ENCODE measurements around the gene ZFP92. TPM values are rescaled to one million over a fixed set of nuclear protein-coding genes. Genes with fewer than 3 reads are reported as not detected.

ZFP92 gene
- total RNA-seq, 1 experiment from 2014 or later, result 0.16 TPM

DNA sequence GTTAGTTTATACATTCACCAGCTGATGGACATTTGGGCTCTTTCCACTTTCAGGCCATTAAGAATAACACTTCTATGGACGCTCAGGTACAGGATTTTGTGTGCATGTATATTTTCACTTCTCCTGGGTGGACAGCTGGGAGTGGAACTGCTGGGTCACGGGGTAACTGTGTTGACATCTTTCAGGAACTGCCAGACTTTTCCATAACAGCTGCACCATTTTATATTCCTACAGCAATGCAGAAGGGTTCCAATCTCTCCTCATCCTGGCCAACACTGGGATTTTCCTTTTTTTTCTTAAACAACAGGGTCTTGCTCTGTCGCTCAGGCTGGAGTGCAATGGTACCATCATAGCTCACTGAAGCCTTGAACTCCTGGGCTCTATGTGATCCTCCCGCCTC, 47.2 kb downstream of the ZFP92 start:
- Mint-ChIP-seq H3K27ac (ENCODE audit: unreplicated experiment) (no peak overlapping the region), H3K4me3 (ENCODE audit: unreplicated experiment) (no peak overlapping the region), H3K9me3 (ENCODE audit: unreplicated experiment) (no peaks in the 10 kb centered on the region), H3K4me1 (ENCODE audit: low read depth, unreplicated experiment) (no peaks in the 10 kb centered on the region), H3K27me3 (ENCODE audit: insufficient read depth, unreplicated experiment) (no peaks in the 10 kb centered on the region), H3K36me3 (ENCODE audit: insufficient read depth, unreplicated experiment) (peaks cover 23% of the 10 kb centered on the region)
- POLR2A ChIA-PET, result no interaction called here
- TF ChIP-seq, protein P1, sequence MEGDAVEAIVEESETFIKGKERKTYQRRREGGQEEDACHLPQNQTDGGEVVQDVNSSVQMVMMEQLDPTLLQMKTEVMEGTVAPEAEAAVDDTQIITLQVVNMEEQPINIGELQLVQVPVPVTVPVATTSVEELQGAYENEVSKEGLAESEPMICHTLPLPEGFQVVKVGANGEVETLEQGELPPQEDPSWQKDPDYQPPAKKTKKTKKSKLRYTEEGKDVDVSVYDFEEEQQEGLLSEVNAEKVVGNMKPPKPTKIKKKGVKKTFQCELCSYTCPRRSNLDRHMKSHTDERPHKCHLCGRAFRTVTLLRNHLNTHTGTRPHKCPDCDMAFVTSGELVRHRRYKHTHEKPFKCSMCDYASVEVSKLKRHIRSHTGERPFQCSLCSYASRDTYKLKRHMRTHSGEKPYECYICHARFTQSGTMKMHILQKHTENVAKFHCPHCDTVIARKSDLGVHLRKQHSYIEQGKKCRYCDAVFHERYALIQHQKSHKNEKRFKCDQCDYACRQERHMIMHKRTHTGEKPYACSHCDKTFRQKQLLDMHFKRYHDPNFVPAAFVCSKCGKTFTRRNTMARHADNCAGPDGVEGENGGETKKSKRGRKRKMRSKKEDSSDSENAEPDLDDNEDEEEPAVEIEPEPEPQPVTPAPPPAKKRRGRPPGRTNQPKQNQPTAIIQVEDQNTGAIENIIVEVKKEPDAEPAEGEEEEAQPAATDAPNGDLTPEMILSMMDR (IDR thresholded peaks at IDR 0.05; ENCODE audit: insufficient read depth in 1 of 2, low read depth in 1 of 2, low read length in 1 of 2, severe bottlenecking in 1 of 2, unreplicated experiment in 1 of 2), result no peak
- Histone ChIP-seq H3K9me3 (no peaks in the 10 kb centered on the region), H3K36me3 (ENCODE audit: control insufficient read depth, insufficient read depth, low read length) (no peaks in the 10 kb centered on the region), H3K4me3 (ENCODE audit: low read depth, low read length) (no peak overlapping the region), H3K4me1 (peaks cover 8% of the 10 kb centered on the region; the same call in 1 of the 2 replicates), H3K27me3 (replicated peaks; ENCODE audit: control insufficient read depth, insufficient read depth, low read length) (no peaks in the 10 kb centered on the region)
- no peak for DNase-seq
- no TSS peak for BruUV-seq (replicated peaks)
- CTCF ChIA-PET, result no interaction called here
- intact Hi-C loops (cut with micrococcal nuclease; ENCODE audit: unreplicated experiment), result no loop called here

DNA sequence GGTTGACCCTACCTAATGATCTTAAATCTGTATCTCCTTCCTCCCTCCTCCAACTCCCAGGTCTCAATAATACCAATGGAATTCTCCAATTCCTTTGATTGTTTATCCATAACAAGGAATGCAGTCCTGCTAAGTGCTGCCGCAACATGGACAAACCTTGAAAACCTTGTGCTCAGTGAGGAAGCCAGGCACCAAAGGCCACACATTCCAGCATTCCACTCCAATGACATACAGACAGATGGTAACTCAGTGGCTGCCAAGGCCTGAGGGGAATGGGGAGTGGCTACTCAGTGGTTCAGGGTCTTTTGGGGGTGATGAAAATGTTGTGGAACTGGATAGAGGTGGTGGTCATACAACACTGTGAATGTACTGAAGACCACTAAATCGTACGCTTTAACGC, 48.7 kb downstream of the ZFP92 start:
- peak overlapping the region; percentile 77 for H3K27ac Mint-ChIP-seq (ENCODE audit: unreplicated experiment)
- POLR2A ChIA-PET, result no interaction called here
- Histone ChIP-seq H3K4me3 (ENCODE audit: low read depth, low read length) (no peak overlapping the region), H3K36me3 (ENCODE audit: control insufficient read depth, insufficient read depth, low read length) (no peaks in the 10 kb centered on the region), H3K27me3 (replicated peaks; ENCODE audit: control insufficient read depth, insufficient read depth, low read length) (no peaks in the 10 kb centered on the region), H3K9me3 (no peaks in the 10 kb centered on the region), H3K4me1 (peaks cover 8% of the 10 kb centered on the region; the same call in 1 of the 2 replicates)
- intact Hi-C loops (cut with micrococcal nuclease; ENCODE audit: unreplicated experiment), result loop anchor here (2.0 kb wide), 1 partner anchor 47 kb away; no protein-coding TSS in a partner anchor
- H3K4me1 Mint-ChIP-seq (ENCODE audit: low read depth, unreplicated experiment), result no peaks in the 10 kb centered on the region
- no peak overlapping the region for H3K4me3 Mint-ChIP-seq (ENCODE audit: unreplicated experiment)
- H3K9me3 Mint-ChIP-seq (ENCODE audit: unreplicated experiment), result no peaks in the 10 kb centered on the region
- BruUV-seq (replicated peaks), result no TSS peak
- peak in 1 of 2 experiments; percentile 17 for DNase-seq
- peaks cover 23% of the 10 kb centered on the region for H3K36me3 Mint-ChIP-seq (ENCODE audit: insufficient read depth, unreplicated experiment)
- H3K27me3 Mint-ChIP-seq (ENCODE audit: insufficient read depth, unreplicated experiment), result no peaks in the 10 kb centered on the region
- TF ChIP-seq, protein P1 (IDR thresholded peaks at IDR 0.05; ENCODE audit: insufficient read depth in 1 of 2, low read depth in 1 of 2, low read length in 1 of 2, severe bottlenecking in 1 of 2, unreplicated experiment in 1 of 2), result no peak
- CTCF ChIA-PET, result interaction anchor here (1.5 to 1.8 kb wide), 2 partner anchors 13 to 47 kb away, joined by 4 to 23 read pairs; no protein-coding TSS in a partner anchor

DNA sequence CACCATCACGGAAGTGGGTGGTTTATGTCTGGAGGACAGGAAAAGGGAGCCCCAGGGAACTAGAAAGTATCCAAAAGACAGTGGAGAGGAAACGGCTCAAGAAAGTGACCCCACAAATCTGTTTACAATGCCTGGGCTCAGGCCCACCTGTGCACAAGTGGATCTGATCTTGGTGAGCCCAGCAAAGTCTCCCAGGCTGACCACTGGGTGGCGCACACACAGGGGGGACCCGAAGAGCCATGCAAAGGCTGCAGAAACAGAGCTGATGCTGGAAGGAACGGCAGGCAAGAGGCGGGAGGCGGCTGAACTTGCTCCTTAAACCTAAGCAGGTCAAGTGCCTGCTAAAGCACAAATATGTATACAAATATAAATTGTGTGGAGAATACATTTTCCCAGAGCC, 49.6 kb downstream of the ZFP92 start:
- H3K27me3 ChIP-seq (replicated peaks; ENCODE audit: control insufficient read depth, insufficient read depth, low read length), result no peaks in the 10 kb centered on the region
- Mint-ChIP-seq H3K4me3 (ENCODE audit: unreplicated experiment) (no peak overlapping the region), H3K9me3 (ENCODE audit: unreplicated experiment) (no peaks in the 10 kb centered on the region), H3K27me3 (ENCODE audit: insufficient read depth, unreplicated experiment) (no peaks in the 10 kb centered on the region), H3K27ac (ENCODE audit: unreplicated experiment) (no peak overlapping the region), H3K4me1 (ENCODE audit: low read depth, unreplicated experiment) (no peaks in the 10 kb centered on the region), H3K36me3 (ENCODE audit: insufficient read depth, unreplicated experiment) (peaks cover 27% of the 10 kb centered on the region)
- no peak overlapping the region for H3K4me3 ChIP-seq (ENCODE audit: low read depth, low read length)
- TF ChIP-seq, protein P1 (IDR thresholded peaks at IDR 0.05; ENCODE audit: insufficient read depth in 1 of 2, low read depth in 1 of 2, low read length in 1 of 2, severe bottlenecking in 1 of 2, unreplicated experiment in 1 of 2), result peak; percentile 47 to 80
- intact Hi-C loops (cut with micrococcal nuclease; ENCODE audit: unreplicated experiment), result loop anchor here (2.0 kb wide), 1 partner anchor 46 kb away; no protein-coding TSS in a partner anchor
- peaks cover 8% of the 10 kb centered on the region; the same call in 1 of the 2 replicates for H3K4me1 ChIP-seq
- H3K36me3 ChIP-seq (ENCODE audit: control insufficient read depth, insufficient read depth, low read length), result no peaks in the 10 kb centered on the region
- no peaks in the 10 kb centered on the region for H3K9me3 ChIP-seq
- ChIA-PET CTCF (interaction anchor here (0.6 to 1.8 kb wide), 11 partner anchors 9 to 147 kb away, joined by 3 to 23 read pairs (median 4); partner anchors contain the start of genes BGN and HAUS7), POLR2A (interaction anchor here (0.6 kb wide), 1 partner anchor 31 kb away, joined by 4 read pairs; no protein-coding TSS in a partner anchor)
- DNase-seq, result peak; percentile 59 to 62
- no TSS peak for BruUV-seq (replicated peaks)

Other genes with a start within 250 kb of the ZFP92 start
- gene MAGEA1, start 232.2 kb upstream of the ZFP92 start, total RNA-seq (2022), result not detected in 2 replicates
- not detected in 2 replicates for gene PNMA6F, start 89.7 kb upstream of the ZFP92 start, total RNA-seq (2022)
- gene ZNF275, start 77.3 kb upstream of the ZFP92 start, total RNA-seq (2022), result 5.2 and 5.6 TPM in 2 replicates
- gene PNMA6E, start 10.1 kb upstream of the ZFP92 start, total RNA-seq (2022), result not detected in 2 replicates
- 0.60 and 0.61 TPM in 2 replicates for gene TREX2, start 34.6 kb downstream of the ZFP92 start, total RNA-seq (2022)
- gene HAUS7, start 59.1 kb downstream of the ZFP92 start, total RNA-seq (2022), result 34.0 and 36.9 TPM in 2 replicates
- gene BGN, start 83.5 kb downstream of the ZFP92 start, total RNA-seq (2022), result 9.0 and 9.9 TPM in 2 replicates
- gene ATP2B3, start 106.2 kb downstream of the ZFP92 start, total RNA-seq (2022), result not detected in 2 replicates
- 23.8 and 26.3 TPM in 2 replicates for gene CCNQ, start 187.7 kb downstream of the ZFP92 start, total RNA-seq (2022)
- gene DUSP9, start 235.7 kb downstream of the ZFP92 start, total RNA-seq (2022), result 9.0 and 12.0 TPM in 2 replicates

All from Caco-2 (cell line).